Endothelial cell of umbilical vein (primary cell): ENCODE results near the gene B3GALNT1. TPM values are rescaled to one million over a fixed set of nuclear protein-coding genes. Genes with fewer than 3 reads are reported as not detected.

Experiments used
- BruUV-seq: library from RNA; stranded (reverse); fragments of 400-500 nt; replicated peaks from 2 replicates; lab custom pipeline; 2021; lab: Mats Ljungman, UMichigan
- CTCF ChIA-PET: fragments of 300-600, 350-600 bp; sonication (Branson Sonifier 250); formaldehyde crosslinking; loops from one replicate; lab custom pipeline; 2021; ENCODE audit warnings: antibody characterized with exemption, inconsistent platforms; lab: Charles Lee
- POLR2A ChIA-PET: fragments of 300-600, 350-600 bp; sonication (Branson Sonifier 250); formaldehyde crosslinking; loops from one replicate; lab custom pipeline; 2021; ENCODE audit warnings: antibody characterized with exemption, inconsistent platforms; lab: Charles Lee
- DNase-seq: peaks from one replicate; pipeline ENCODE4 v3.0.0-alpha.2; 2011; ENCODE audit warnings: low read depth, low spot score
- FAIRE-seq: peaks from 2 replicates; lab custom pipeline; 2011; peaks lifted over from hg19 to GRCh38; lab: Jason Lieb, UNC
- H2AFZ ChIP-seq: 2 replicates; pipeline ENCODE4 v1.6.0; 2012; ENCODE audit warnings: low read depth, low read length, control low read depth, inconsistent platforms
- H3K27ac ChIP-seq: 2 replicates; pipeline ENCODE4 v1.5.1; 2011; ENCODE audit warnings: low read depth, mild to moderate bottlenecking, control low read depth, low read length, moderate library complexity; ENCODE audit not compliant: insufficient read depth
- H3K27me3 ChIP-seq, 2 experiments: 2 replicates each; pipeline versions ENCODE4 v1.6.0 to v1.6.1; 2011; ENCODE audit warnings: low read length in 2 of 2, mixed read lengths in 1 of 2; ENCODE audit not compliant: control insufficient read depth in 2 of 2, insufficient read depth in 2 of 2
- H3K36me3 ChIP-seq, 2 experiments: 2 replicates in 1 of 2; 3 replicates in 1 of 2; pipeline ENCODE4 v1.5.1; 2011; ENCODE audit warnings: low read length in 2 of 2, mild to moderate bottlenecking in 1 of 2, moderate library complexity in 1 of 2; ENCODE audit not compliant: control insufficient read depth in 2 of 2, insufficient read depth in 2 of 2; ENCODE audit errors: extremely low read depth in 1 of 2
- H3K4me1 ChIP-seq: 3 replicates; pipeline ENCODE4 v1.5.1; 2011; ENCODE audit warnings: mild to moderate bottlenecking, low read length; ENCODE audit not compliant: control insufficient read depth, insufficient read depth; ENCODE audit errors: extremely low read depth
- H3K4me2 ChIP-seq: 2 replicates; pipeline ENCODE4 v1.6.1; 2011; ENCODE audit warnings: low read length, control low read depth, mixed read lengths; ENCODE audit not compliant: insufficient read depth
- H3K4me3 ChIP-seq, 3 experiments: fragments of 200-600 bp in 1 of 3; sonication (generic), shearing (Covaris generic) in 1 of 3; replicated peaks in 1 of 3; 2 replicates each; pipeline ENCODE4 v1.5.1; 2011 to 2016; ENCODE audit warnings: control low read depth in 3 of 3, low read length in 3 of 3, mild to moderate bottlenecking in 2 of 3, inconsistent platforms in 1 of 3, low read depth in 1 of 3, moderate library complexity in 1 of 3; ENCODE audit not compliant: insufficient read depth in 1 of 3
- H3K79me2 ChIP-seq: 2 replicates; pipeline ENCODE4 v1.6.0; 2012; ENCODE audit warnings: low read length, inconsistent platforms; ENCODE audit not compliant: control insufficient read depth, insufficient read depth
- H3K9ac ChIP-seq: replicated peaks from 2 replicates; pipeline ENCODE3; 2011; ENCODE audit warnings: low read length, control low read depth; ENCODE audit not compliant: insufficient read depth; ENCODE audit errors: extremely low read depth
- H3K9me1 ChIP-seq: replicated peaks from 3 replicates; pipeline ENCODE4 v1.6.0; 2011; ENCODE audit warnings: mild to moderate bottlenecking, low read length; ENCODE audit not compliant: control insufficient read depth, insufficient read depth; ENCODE audit errors: extremely low read depth
- H3K9me3 ChIP-seq: replicated peaks from 2 replicates; pipeline ENCODE4 v1.5.1; 2012; ENCODE audit warnings: low read length, inconsistent platforms; ENCODE audit not compliant: control insufficient read depth, insufficient read depth
- H4K20me1 ChIP-seq: replicated peaks from 2 replicates; pipeline ENCODE3; 2011; ENCODE audit warnings: mild to moderate bottlenecking, low read length; ENCODE audit not compliant: control insufficient read depth, insufficient read depth; ENCODE audit errors: extremely low read depth
- CTCF ChIP-seq, 2 donors: IDR thresholded peaks; 1 replicate in 1 of 2; 2 replicates in 1 of 2; pipeline ENCODE4 v1.5.1; 2011; ENCODE audit warnings: low read length in 2 of 2, mild to moderate bottlenecking in 2 of 2, moderate library complexity in 2 of 2, control low read depth in 1 of 2, inconsistent platforms in 1 of 2, low read depth in 1 of 2; ENCODE audit not compliant: insufficient read depth in 1 of 2; ENCODE audit errors: extremely low read depth in 1 of 2
- EZH2 ChIP-seq: IDR thresholded peaks from 2 replicates; pipeline ENCODE4 v1.6.1; 2012; ENCODE audit warnings: borderline replicate concordance, low read depth, mild to moderate bottlenecking, moderate library complexity, low read length, inconsistent platforms; ENCODE audit not compliant: severe bottlenecking
- FOS ChIP-seq: IDR thresholded peaks from 2 replicates; pipeline ENCODE4 v1.6.1; 2011; ENCODE audit warnings: mild to moderate bottlenecking, low read length, moderate library complexity, borderline replicate concordance; ENCODE audit not compliant: insufficient read depth
- GATA2 ChIP-seq: IDR thresholded peaks from 2 replicates; pipeline ENCODE4 v1.7.0; 2011; ENCODE audit warnings: low read depth, mild to moderate bottlenecking, moderate library complexity, mixed read lengths, low read length; ENCODE audit not compliant: insufficient read length, insufficient read depth
- JUN ChIP-seq: IDR thresholded peaks from 2 replicates; pipeline ENCODE4 v1.6.1; 2011; ENCODE audit warnings: borderline replicate concordance, low read depth; ENCODE audit not compliant: insufficient read length, insufficient read depth
- MAX ChIP-seq: IDR thresholded peaks from 2 replicates; pipeline ENCODE4 v1.6.1; 2011; ENCODE audit not compliant: insufficient read depth, insufficient read length
- MYC ChIP-seq: IDR thresholded peaks from one replicate; pipeline ENCODE4 v1.6.1; 2011; ENCODE audit warnings: mild to moderate bottlenecking, low read depth, low read length
- dilution Hi-C: fragments of 300-500 bp; cut with MboI; formaldehyde crosslinking; loops from one replicate; pipeline ENCODE4 v1.15.0; 2019; ENCODE audit warnings: low sequenced_read_pairs; ENCODE audit not compliant: extremely low pct_ligation_motif_present
- intact Hi-C: fragments of 100-400 bp; cut with micrococcal nuclease; formaldehyde crosslinking; loops from one replicate; pipeline ENCODE4 v1.10.0; 2022
- polyA plus RNA-seq, 4 experiments: library from polyadenylated mRNA; depleted of rRNA in 3 of 4; stranded (reverse) in 3 of 4; unstranded in 1 of 4; fragments of >200 nt; gene quantifications; 2 replicates each; pipeline versions ENCODE4 v1.2.1 to v1.2.3, GENCODE V29; 2011 to 2012; ENCODE audit warnings: missing spikeins in 1 of 4
- total RNA-seq: library from RNA; stranded (reverse); gene quantifications from 2 replicates; pipeline ENCODE4 v1.2.3, GENCODE V29; 2021

The B3GALNT1 gene
- total and polyA plus RNA-seq, 2 donors (not counting 3 experiments of a cell fraction or from before 2014, with no cell fraction given), result 19.4 to 29.4 TPM

DNA sequence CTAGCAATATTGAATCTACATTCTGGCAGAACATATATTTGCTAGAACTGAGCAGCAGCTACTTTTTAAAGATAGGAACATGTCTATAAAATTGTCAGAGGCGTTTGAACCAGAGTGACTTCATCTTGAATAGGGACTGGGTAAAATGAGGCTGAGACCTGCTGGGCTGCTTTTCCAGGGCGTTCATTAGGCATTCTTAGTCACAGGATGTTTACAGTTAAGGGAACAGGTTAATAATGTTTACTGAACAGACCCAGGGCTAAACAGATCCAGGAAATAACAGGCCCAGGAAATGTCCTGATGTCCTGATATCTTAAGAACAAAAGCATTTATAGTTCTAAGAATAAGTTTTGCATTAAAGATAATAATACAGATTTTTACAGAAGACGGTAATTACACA is 34.5 kb upstream of the B3GALNT1 start:
- no peaks in the 10 kb centered on the region for H3K9me1 ChIP-seq
- dilution Hi-C loops (no loop called here), intact Hi-C loops (no loop called here)
- H3K9me3 ChIP-seq, result no peaks in the 10 kb centered on the region
- BruUV-seq, result no TSS peak
- ChIA-PET POLR2A (no interaction called here), CTCF (no interaction called here)
- H3K4me2 ChIP-seq, result no peak overlapping the region
- no peak overlapping the region for H3K4me3 ChIP-seq
- no peaks in the 10 kb centered on the region for H4K20me1 ChIP-seq
- H3K36me3 ChIP-seq, result no peaks in the 10 kb centered on the region
- H3K9ac ChIP-seq, result no peak overlapping the region
- peaks cover 14% of the 10 kb centered on the region for H3K4me1 ChIP-seq
- no peak overlapping the region for H2AFZ ChIP-seq
- no peak overlapping the region for H3K27ac ChIP-seq
- FAIRE-seq (peak; percentile 76), DNase-seq (peak; percentile 14)
- no peaks in the 10 kb centered on the region for H3K27me3 ChIP-seq
- TF ChIP-seq CTCF (IDR thresholded peaks at IDR 0.05; ENCODE audit: extremely low read depth in 1 of 2, insufficient read depth in 1 of 2, low read depth in 1 of 2, low read length in 2 of 2), result no peak
- no peak for TF ChIP-seq FOS
- TF ChIP-seq GATA2, result no peak
- no peak for TF ChIP-seq MYC
- no peak for TF ChIP-seq EZH2
- no peak for TF ChIP-seq JUN
- no peak for TF ChIP-seq MAX
- no peaks in the 10 kb centered on the region for H3K79me2 ChIP-seq
